RWPE1 (cell line): ENCODE data around the gene HS6ST1.
A peak's percentile ranks its signal among the peaks of the same experiment; 100 is the strongest.

Experiments
- CTCF ChIA-PET: fragments of 350-600 bp; sonication (Branson Sonifier 250); formaldehyde crosslinking; extraction: SDS; loops from one replicate; lab custom pipeline; 2021; lab: Yijun Ruan, JAX
- POLR2A ChIA-PET: fragments of 400-600 bp; formaldehyde crosslinking; extraction: SDS; loops from one replicate; lab custom pipeline; 2020; ENCODE audit warnings: antibody characterized with exemption; ENCODE audit not compliant: low non-redundant PET; lab: Yijun Ruan, JAX
- DNase-seq: peaks from one replicate; pipeline ENCODE4 v3.0.0; 2012; ENCODE audit warnings: low spot score
- H3K27ac ChIP-seq: fragments of 450-650 bp; 2 replicates; pipeline ENCODE4 v1.5.1; 2017
- TF ChIP-seq, protein P1 (sequence below): fragments of 450-650 bp; conservative IDR thresholded peaks from 2 replicates; pipeline ENCODE4 v1.5.1; 2017; ENCODE audit warnings: low read depth, mild to moderate bottlenecking

The HS6ST1 gene

DNA sequence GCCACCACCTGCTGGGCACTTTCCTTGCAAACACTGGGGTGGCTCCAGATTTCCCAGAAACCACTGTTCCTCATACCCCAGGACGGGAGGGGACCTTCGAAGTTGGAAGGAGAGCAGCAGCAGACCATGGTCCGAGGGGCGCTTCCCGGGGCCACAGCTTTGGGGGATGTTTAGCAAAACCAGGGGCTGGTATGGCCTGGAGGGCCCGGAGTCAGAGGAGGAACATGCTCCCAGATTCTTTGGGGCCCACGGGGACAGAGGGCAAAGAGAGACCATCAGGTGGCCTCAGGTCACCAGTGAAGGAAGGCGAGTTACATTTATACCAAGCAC is 25.3 kb downstream of the HS6ST1 start:
- DNase-seq: no peak
- ChIA-PET POLR2A (no interaction called here), CTCF (interaction anchor here (0.5 to 0.6 kb wide), 2 partner anchors 284 to 384 kb away, joined by 3 to 5 read pairs; no protein-coding TSS in a partner anchor)
- peak overlapping the region; percentile 49 for H3K27ac ChIP-seq
- TF ChIP-seq, protein P1, sequence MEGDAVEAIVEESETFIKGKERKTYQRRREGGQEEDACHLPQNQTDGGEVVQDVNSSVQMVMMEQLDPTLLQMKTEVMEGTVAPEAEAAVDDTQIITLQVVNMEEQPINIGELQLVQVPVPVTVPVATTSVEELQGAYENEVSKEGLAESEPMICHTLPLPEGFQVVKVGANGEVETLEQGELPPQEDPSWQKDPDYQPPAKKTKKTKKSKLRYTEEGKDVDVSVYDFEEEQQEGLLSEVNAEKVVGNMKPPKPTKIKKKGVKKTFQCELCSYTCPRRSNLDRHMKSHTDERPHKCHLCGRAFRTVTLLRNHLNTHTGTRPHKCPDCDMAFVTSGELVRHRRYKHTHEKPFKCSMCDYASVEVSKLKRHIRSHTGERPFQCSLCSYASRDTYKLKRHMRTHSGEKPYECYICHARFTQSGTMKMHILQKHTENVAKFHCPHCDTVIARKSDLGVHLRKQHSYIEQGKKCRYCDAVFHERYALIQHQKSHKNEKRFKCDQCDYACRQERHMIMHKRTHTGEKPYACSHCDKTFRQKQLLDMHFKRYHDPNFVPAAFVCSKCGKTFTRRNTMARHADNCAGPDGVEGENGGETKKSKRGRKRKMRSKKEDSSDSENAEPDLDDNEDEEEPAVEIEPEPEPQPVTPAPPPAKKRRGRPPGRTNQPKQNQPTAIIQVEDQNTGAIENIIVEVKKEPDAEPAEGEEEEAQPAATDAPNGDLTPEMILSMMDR: no peak

DNA sequence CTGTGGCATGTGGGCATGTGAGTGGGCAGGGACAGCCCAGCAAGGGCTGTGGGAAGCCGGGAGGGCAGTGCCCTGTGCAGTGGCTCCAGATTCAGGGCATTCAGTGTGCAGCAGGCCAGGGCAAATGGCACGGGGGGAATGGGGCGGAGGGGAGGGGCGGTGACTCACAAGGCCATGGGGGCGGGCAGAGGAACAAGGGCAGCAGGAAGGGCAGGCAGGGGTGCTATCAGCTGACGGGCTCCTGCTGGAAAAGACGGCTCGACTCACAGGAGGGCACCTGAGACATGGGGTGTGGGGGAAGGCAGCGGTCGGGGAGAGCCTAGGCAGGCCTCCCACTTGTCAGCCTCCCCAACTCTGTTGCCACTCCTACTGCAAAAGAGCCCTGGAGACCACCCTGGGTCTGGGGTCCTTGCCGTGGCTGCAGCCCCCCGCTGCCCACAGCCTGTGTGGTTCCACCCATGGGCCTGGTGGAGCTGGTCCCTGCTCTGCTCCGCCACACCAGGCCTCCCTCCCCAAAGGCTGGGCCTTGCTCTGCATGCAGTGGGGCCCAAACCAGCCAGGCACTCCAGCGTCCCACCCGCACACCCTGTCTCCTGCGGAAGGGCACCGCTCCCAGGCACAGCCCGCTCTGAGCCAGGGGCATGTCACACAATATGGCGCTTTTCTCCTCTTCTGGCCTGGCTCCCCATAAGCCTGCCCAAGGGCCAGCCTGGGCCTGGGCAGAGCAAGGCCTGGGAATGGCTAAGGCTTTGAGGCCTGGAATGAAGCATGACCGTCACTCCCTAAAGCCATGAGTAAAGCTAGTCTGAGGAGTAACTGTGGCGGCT is 25.9 kb downstream of the HS6ST1 start:
- TF ChIP-seq, protein P1: no peak
- POLR2A ChIA-PET: no interaction called here

DNA sequence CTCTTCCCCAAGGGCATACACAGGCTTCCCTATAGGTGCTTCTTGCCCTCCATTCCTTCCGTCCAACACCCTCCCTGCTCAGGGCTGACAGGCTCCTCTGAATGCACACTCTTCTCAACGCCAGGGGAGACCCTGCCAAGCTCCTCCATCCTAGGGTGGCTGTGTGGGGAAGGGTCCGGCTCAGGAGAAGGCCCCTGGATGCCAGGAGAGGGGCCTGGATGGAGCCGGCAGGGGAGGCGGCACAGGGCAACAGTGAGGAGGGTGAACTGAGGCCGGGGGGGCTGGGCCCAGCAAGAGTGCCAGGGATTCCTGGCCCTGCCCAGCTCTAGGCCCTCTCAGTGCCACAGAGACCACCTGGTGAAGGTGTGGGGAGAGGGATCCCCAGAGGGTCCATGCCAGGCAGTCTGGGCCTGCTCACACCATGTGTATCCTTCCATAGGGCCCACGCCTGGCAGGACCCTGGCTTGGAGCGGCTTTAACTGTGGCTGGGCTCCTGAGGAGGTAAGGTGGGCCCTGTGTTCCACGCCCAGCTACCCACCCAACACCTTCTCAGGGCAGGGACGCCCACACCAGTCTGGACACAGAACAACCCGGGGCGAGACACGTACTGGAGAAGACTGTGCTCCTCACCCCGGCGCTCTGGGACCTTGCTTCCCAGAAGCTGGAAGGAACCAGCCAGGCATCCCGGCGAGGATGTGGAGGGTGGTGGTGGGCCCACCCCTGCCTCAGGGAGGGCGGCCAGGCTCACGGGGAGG is 26.6 kb downstream of the HS6ST1 start:
- peak overlapping the region; percentile 49 for H3K27ac ChIP-seq
- ChIA-PET POLR2A (no interaction called here), CTCF (interaction anchor here (0.6 to 0.9 kb wide), 4 partner anchors 9 to 211 kb away, joined by 3 to 7 read pairs (median 4); no protein-coding TSS in a partner anchor)
- TF ChIP-seq, protein P1: no peak
- DNase-seq: no peak

More for the DNA sequence above, 25.9 kb downstream of the HS6ST1 start:
- peak; percentile 83 for DNase-seq
- CTCF ChIA-PET: interaction anchor here (0.6 to 0.7 kb wide), 3 partner anchors 33 to 284 kb away, joined by 3 to 7 read pairs (median 3); no protein-coding TSS in a partner anchor
- H3K27ac ChIP-seq: peak overlapping the region; percentile 49

DNA sequence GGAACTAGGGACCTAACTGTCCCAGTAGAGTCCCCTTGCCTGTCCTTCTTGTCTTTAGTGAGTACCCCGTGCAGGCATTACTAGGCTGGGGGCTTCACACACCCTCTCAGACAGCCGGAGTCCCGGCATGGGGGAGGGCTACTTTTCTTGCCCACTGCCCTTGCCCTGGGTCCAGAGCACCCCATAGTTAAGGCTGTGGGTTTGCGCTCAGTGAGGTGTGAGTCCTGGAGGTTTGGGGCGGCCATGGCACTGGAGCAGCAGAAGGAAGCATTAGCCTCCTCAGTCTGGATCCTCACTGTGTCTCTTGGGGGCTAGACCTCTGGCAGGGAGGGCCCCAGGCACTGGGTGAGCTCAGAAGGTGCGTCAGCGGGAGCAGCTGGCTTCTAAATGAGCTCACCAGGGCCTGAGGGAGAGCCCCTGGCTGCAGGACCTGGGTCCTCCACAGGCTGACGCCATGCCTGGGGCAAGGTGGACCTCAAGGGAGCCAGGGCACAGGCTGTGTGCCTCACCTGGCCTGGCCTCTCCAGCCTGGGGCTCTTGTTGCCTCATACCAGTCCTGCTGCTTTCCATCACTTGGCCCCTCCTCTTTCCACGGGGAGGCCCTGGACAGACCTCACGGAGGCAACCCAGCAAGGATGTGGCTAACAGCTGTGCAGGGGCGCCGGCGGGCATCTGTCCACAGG is 27.4 kb downstream of the HS6ST1 start:
- H3K27ac ChIP-seq: peak overlapping the region; percentile 49
- DNase-seq: no peak
- CTCF ChIA-PET: interaction anchor here (0.6 to 0.9 kb wide), 2 partner anchors 9 to 211 kb away, joined by 3 to 4 read pairs; no protein-coding TSS in a partner anchor
- TF ChIP-seq, protein P1: no peak
- POLR2A ChIA-PET: no interaction called here

DNA sequence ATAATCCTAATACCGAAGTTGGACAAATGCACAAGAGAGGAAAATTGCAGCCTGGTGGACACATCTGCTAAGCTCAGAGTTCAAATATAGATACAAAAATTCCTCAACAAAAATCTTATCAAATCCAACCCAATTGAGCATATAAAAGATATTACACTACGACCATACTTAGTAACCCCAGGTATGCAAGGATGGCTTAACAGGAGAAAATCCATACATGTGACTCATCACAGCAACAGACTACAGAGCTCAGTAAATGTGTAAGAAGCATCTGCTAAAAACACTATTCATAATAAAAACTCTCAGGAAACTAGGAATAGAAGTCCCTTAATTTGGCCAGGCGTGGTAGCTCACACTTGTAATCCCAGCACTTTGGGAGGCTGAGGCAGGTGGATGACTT is 28.3 kb downstream of the HS6ST1 start:
- TF ChIP-seq, protein P1: no peak
- DNase-seq: no peak
- CTCF ChIA-PET: interaction anchor here (1.0 to 1.2 kb wide), 2 partner anchors 15 to 56 kb away, joined by 3 read pairs; no protein-coding TSS in a partner anchor
- H3K27ac ChIP-seq: no peak overlapping the region
- POLR2A ChIA-PET: no interaction called here

DNA sequence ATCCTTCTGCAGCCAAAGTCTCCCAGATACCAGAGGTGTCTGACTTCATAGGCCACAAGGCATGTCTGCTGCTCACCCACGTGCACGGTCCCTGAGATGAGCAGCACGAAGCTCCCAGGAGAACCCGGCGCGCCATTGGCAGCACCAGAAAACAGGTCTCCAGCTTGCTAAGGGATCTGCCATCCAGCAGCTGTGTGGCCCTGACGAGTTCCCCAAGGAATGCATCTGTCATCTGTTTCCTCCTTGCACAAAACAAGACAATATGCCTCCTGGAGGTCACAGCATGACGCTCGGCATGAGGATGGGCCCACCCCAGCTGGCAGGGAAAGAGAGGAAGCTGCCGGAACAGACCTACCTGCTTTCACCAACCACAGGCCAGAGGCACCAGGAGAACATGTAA is 29.2 kb downstream of the HS6ST1 start:
- TF ChIP-seq, protein P1: no peak
- POLR2A ChIA-PET: no interaction called here

More for the DNA sequence above, 29.2 kb downstream of the HS6ST1 start:
- H3K27ac ChIP-seq: no peak overlapping the region
- no peak for DNase-seq
- CTCF ChIA-PET: no interaction called here
